Muscle layer of colon (tissue), 2 donors: Measurements from ENCODE around the gene SLC38A1.
"Not testable (repeated sequence)": the region's sequence is repeated elsewhere in the genome, so short reads cannot be mapped to it uniquely, and the experiment has no call there.

ENCODE experiments used
- H3K27ac ChIP-seq: one replicate; pipeline ENCODE4 v1.7.0; 2013; ENCODE audit warnings: low read depth, mild to moderate bottlenecking, low read length, moderate library complexity
- H3K27me3 ChIP-seq, 2 donors: one replicate each; pipeline ENCODE4 v1.7.0; 2013; ENCODE audit warnings: low read length in 2 of 2, mild to moderate bottlenecking in 2 of 2; ENCODE audit not compliant: insufficient read depth in 2 of 2, control insufficient read depth in 1 of 2
- H3K36me3 ChIP-seq: one replicate; pipeline ENCODE4 v1.7.0; 2013; ENCODE audit warnings: mild to moderate bottlenecking, low read length; ENCODE audit not compliant: insufficient read depth
- H3K4me1 ChIP-seq: one replicate; pipeline ENCODE4 v1.7.0; 2013; ENCODE audit warnings: mild to moderate bottlenecking, low read length; ENCODE audit not compliant: insufficient read depth
- H3K4me3 ChIP-seq, 2 donors: one replicate each; pipeline ENCODE4 v1.7.0; 2013; ENCODE audit warnings: low read length in 2 of 2, low read depth in 1 of 2, mild to moderate bottlenecking in 1 of 2, moderate library complexity in 1 of 2
- H3K9ac ChIP-seq: one replicate; pipeline ENCODE4 v1.7.0; 2013; ENCODE audit warnings: low read length
- H3K9me3 ChIP-seq: one replicate; pipeline ENCODE4 v1.7.0; 2013; ENCODE audit warnings: mild to moderate bottlenecking, low read length
- donor health status: abdominal sarcoma.
- donor health status: Adenocarcinoma of cecum.

SLC38A1 gene

DNA sequence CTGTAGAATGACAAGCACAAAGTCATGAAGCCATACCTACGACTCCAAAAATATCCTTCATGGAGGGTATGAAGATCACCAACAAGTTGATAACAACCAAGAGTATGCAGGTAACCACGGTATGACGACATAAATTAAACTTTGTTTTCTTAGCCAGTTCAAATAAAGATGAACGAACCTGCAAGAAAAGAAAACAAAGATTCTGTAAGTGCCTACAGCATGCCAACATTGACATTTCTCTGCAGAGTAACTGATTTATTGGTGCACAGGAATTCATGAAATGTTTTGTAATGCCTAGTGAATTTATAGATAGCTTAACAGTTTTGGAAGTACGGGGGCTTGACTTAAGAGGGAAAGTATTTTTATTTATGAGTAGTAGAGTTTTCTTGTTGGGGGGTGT is 71.0 kb downstream of the SLC38A1 start:
- no peak overlapping the region for H3K9ac ChIP-seq
- H3K9me3 ChIP-seq, result no peaks in the 10 kb centered on the region
- H3K27ac ChIP-seq, result no peak overlapping the region
- H3K27me3 ChIP-seq, result no peaks in the 10 kb centered on the region
- H3K4me1 ChIP-seq, result no peaks in the 10 kb centered on the region
- H3K4me3 ChIP-seq, result no peak overlapping the region
- peaks cover 44% of the 10 kb centered on the region for H3K36me3 ChIP-seq

DNA sequence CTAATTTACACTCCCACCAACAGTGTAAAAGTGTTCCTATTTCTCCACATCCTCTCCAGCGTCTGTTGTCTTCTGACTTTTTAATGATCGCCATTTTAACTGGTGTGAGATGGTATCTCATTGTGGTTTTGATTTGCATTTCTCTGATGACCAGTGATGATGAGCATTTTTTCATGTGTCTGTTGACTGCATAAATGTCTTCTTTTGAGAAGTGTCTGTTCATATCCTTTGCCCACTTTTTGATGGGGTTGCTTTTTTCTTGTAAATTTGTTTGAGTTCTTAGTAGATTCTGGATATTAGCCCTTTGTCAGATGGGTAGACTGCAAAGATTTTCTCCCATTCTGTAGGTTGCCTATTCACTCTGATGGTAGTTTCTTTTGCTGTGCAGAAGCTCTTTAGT is 78.3 kb downstream of the SLC38A1 start:
- not testable (repeated sequence) for H3K4me3 ChIP-seq, H3K27ac ChIP-seq, H3K9ac ChIP-seq, H3K9me3 ChIP-seq, H3K27me3 ChIP-seq
- Histone ChIP-seq H3K36me3 (peaks cover 12% of the 10 kb centered on the region), H3K4me1 (peaks cover 15% of the 10 kb centered on the region)

- Histone ChIP-seq H3K36me3 (peaks cover 7% of the 10 kb centered on the region), H3K9me3 (no peaks in the 10 kb centered on the region), H3K4me1 (peaks cover 15% of the 10 kb centered on the region), H3K4me3 (no peak overlapping the region), H3K27me3 (no peaks in the 10 kb centered on the region), H3K27ac (no peak overlapping the region), H3K9ac (no peak overlapping the region)
Observed at GRCh38 chr12:46188170-46188569, 80.7 kb downstream of the SLC38A1 start.

DNA sequence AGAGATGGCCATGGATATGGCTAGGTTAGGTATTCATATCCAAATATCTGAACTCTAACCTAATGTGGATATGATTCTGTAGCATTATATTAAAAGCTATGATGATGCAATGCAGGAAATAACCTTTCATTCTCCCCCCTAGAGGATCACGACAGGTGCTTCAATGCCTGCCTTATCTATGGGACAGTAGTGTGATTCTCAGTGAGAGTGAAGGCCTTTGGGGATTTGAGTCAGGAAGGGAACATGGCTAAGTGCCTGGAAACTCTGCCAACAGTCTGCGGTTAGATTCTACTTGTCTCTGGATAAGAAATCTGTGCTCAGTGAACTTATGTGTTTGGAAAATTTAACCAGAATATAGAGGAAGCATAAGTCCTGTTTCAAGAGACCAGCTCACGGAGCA is 81.8 kb downstream of the SLC38A1 start:
- H3K36me3 ChIP-seq, result peaks cover 7% of the 10 kb centered on the region
- no peaks in the 10 kb centered on the region for H3K27me3 ChIP-seq
- H3K27ac ChIP-seq, result no peak overlapping the region
- peaks cover 15% of the 10 kb centered on the region for H3K4me1 ChIP-seq
- no peaks in the 10 kb centered on the region for H3K9me3 ChIP-seq
- no peak overlapping the region for H3K4me3 ChIP-seq
- H3K9ac ChIP-seq, result no peak overlapping the region

DNA sequence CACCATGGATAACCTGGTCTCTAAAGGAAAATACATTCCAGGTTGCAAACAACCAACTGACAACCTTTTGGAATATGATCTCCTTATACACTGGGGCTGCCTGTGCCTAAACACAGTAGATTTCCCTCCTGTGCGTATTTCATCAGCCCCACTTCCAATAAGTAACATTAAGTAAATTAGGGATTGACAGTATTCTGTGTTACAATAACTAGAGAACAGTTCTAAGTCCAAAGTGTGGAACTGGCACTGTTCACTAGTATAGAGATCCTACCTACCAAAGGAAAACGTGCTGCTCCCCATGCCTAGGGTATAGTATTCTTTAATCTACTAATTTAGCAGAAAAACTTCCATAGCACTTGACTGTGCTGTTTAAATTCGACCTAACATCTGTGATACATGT is 82.8 kb downstream of the SLC38A1 start:
- Histone ChIP-seq H3K4me3 (no peak overlapping the region), H3K27ac (no peak overlapping the region), H3K27me3 (no peaks in the 10 kb centered on the region), H3K4me1 (peaks cover 15% of the 10 kb centered on the region), H3K9ac (no peak overlapping the region), H3K9me3 (no peaks in the 10 kb centered on the region), H3K36me3 (peaks cover 7% of the 10 kb centered on the region)

GRCh38 chr12:46185686-46186085 is 83.2 kb downstream of the SLC38A1 start:
- H3K4me1 ChIP-seq, result peaks cover 15% of the 10 kb centered on the region
- H3K27ac ChIP-seq, result no peak overlapping the region
- H3K27me3 ChIP-seq, result no peaks in the 10 kb centered on the region
- H3K4me3 ChIP-seq, result no peak overlapping the region
- H3K9ac ChIP-seq, result no peak overlapping the region
- no peaks in the 10 kb centered on the region for H3K9me3 ChIP-seq
- H3K36me3 ChIP-seq, result peaks cover 7% of the 10 kb centered on the region

DNA sequence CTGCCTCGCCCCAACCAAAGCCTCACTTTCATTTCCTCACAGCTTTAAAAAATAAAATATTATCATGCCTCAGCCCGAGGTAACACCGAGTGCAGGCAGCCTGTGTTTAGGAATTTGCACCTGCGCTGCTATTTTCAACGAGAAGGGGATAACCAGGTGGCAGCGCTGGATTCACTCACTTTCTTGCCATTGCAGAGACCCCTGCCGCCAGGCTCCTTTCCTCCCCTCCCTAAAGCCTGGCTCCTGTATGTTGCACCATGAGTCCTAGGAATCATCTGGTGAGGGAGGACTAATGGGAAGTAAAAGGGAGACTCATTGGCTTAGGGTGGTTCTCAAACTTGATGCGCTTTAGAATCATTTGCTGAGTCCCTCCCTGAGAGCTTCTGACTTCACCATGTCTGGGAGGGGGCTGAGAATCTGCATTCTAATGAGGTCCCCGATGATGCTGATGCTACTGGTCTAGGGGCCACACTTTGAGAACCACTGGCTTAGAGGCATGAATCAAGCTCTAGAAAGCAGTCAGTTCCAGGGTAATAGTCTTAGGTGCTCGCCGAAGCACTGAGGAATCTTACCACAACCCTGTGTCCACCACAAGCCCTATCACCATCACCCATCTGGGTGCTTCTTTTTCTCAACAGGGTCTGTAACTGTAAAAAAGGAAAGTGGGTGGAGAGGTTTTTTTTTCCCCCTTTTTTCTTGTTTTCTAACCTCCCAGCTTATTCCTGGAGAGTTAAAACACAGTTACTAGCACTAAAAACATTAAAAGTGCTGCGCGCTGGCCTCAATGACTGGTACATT is 83.8 kb downstream of the SLC38A1 start:
- H3K27ac ChIP-seq, result no peak overlapping the region
- H3K9me3 ChIP-seq, result no peaks in the 10 kb centered on the region
- H3K27me3 ChIP-seq, result no peaks in the 10 kb centered on the region

DNA sequence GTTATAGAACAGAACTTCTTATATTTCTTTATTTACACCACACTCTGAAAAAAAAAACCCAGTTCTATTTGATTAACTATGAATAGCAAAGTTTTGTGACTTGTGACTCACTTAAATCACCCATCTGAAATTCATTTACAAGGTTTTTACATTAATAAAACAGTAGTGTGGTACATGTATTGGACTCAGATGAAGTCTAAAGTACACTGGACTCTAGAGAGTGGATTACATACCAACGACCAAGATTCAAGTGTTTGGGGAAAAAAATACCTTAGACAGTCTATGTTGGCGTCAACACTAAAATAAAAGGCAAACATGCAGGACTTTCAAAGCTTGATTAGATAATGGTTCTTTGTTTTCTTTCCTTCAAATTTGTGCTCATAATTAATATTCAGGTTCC is 85.7 kb downstream of the SLC38A1 start:
- Histone ChIP-seq H3K27me3 (no peaks in the 10 kb centered on the region), H3K9ac (no peak overlapping the region), H3K36me3 (peaks cover 5% of the 10 kb centered on the region), H3K4me3 (no peak overlapping the region), H3K9me3 (no peaks in the 10 kb centered on the region), H3K4me1 (peaks cover 14% of the 10 kb centered on the region), H3K27ac (no peak overlapping the region)

More for the DNA sequence above, 83.8 kb downstream of the SLC38A1 start:
- Histone ChIP-seq H3K4me3 (no peak overlapping the region), H3K9ac (no peak overlapping the region), H3K4me1 (peaks cover 15% of the 10 kb centered on the region), H3K36me3 (peaks cover 7% of the 10 kb centered on the region)

DNA sequence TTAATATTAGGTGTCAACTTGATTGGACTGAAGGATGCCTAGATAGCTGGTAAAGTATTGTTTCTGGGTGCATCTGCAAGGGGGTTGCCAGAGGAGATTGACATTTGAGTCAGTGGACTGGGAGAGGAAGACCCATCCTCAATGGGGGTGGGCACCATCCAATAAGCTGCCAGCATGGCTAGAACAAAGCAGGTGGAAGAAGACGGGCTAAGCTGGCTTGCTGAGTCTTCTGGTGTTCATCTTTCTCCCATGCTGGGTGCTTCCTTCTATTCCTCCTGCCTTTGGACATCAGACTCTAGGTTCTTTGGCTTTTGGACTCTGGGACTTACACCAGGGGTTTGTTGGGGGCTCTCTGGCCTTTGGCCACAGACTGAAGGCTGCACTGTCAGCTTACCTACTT is 87.4 kb downstream of the SLC38A1 start:
- no peak overlapping the region for H3K27ac ChIP-seq
- no peaks in the 10 kb centered on the region for H3K36me3 ChIP-seq
- H3K4me3 ChIP-seq, result no peak overlapping the region
- no peaks in the 10 kb centered on the region for H3K9me3 ChIP-seq
- no peaks in the 10 kb centered on the region for H3K4me1 ChIP-seq
- H3K9ac ChIP-seq, result no peak overlapping the region
- no peaks in the 10 kb centered on the region for H3K27me3 ChIP-seq

- Histone ChIP-seq H3K36me3 (no peaks in the 10 kb centered on the region), H3K4me1 (no peaks in the 10 kb centered on the region), H3K9me3 (no peaks in the 10 kb centered on the region), H3K27me3 (no peaks in the 10 kb centered on the region), H3K9ac (no peak overlapping the region), H3K27ac (no peak overlapping the region), H3K4me3 (no peak overlapping the region)
Observed at GRCh38 chr12:46179693-46180452, 89.0 kb downstream of the SLC38A1 start.

- H3K4me3 ChIP-seq, result no peak overlapping the region
- no peaks in the 10 kb centered on the region for H3K4me1 ChIP-seq
- no peak overlapping the region for H3K9ac ChIP-seq
- H3K9me3 ChIP-seq, result no peaks in the 10 kb centered on the region
- H3K36me3 ChIP-seq, result no peaks in the 10 kb centered on the region
- no peak overlapping the region for H3K27ac ChIP-seq
- H3K27me3 ChIP-seq, result no peaks in the 10 kb centered on the region
Observed at GRCh38 chr12:46177837-46178608, 90.8 kb downstream of the SLC38A1 start.
